Peyer's patch (tissue), 4 donors: ENCODE data around the gene GJA10. TPM values are rescaled to one million over a fixed set of nuclear protein-coding genes. Genes with fewer than 3 reads are reported as not detected.
"Not testable (repeated sequence)": the region's sequence is repeated elsewhere in the genome, so short reads cannot be mapped to it uniquely, and the experiment has no call there.

Experiments
- DNase-seq, 3 donors: peaks; one replicate each; pipeline ENCODE4 v3.0.0-alpha.2; 2017 to 2019
- H3K27ac ChIP-seq, 4 donors: fragments of 200-600 bp; sonication (generic); one replicate each; pipeline ENCODE4 v1.5.1; 2016 to 2019
- H3K27me3 ChIP-seq, 2 donors: fragments of 200-600 bp; sonication (generic); one replicate each; pipeline ENCODE4 v1.5.1; 2019
- H3K36me3 ChIP-seq, 3 donors: fragments of 200-600 bp; sonication (generic); one replicate each; pipeline ENCODE4 v1.5.1; 2016 to 2019
- H3K4me1 ChIP-seq, 4 donors: fragments of 200-600 bp; sonication (generic); one replicate each; pipeline ENCODE4 v1.5.1; 2016 to 2019
- H3K4me3 ChIP-seq, 4 donors: fragments of 200-600 bp; sonication (generic); 1 replicate in 3 of 4; 2 replicates in 1 of 4; pipeline ENCODE4 v1.5.1; 2016 to 2019; ENCODE audit warnings: mild to moderate bottlenecking in 1 of 4
- H3K9me3 ChIP-seq, 4 donors: fragments of 200-600 bp; sonication (generic); one replicate each; pipeline ENCODE4 v1.5.1; 2016 to 2019; ENCODE audit warnings: mild to moderate bottlenecking in 1 of 4
- CTCF ChIP-seq, 6 experiments: fragments of 450-650 bp in 4 of 6; fragments of 200-600 bp in 2 of 6; sonication (generic) in 1 of 6; IDR thresholded peaks; one replicate each; pipeline ENCODE4 v1.5.1; 2017 to 2019; ENCODE audit warnings: antibody characterized with exemption in 6 of 6, mild to moderate bottlenecking in 3 of 6, moderate library complexity in 1 of 6
- POLR2A ChIP-seq, 2 donors: fragments of 450-650 bp; IDR thresholded peaks; one replicate each; pipeline ENCODE4 v1.5.1; 2017; ENCODE audit warnings: antibody characterized with exemption in 2 of 2, mild to moderate bottlenecking in 2 of 2, moderate library complexity in 2 of 2
- total RNA-seq, 4 donors: library from RNA; depleted of rRNA; stranded (reverse); fragments of >200 nt; gene quantifications; one replicate each; pipeline ENCODE4 v1.1.0, GENCODE V29; 2016

Gene GJA10
- total RNA-seq, 4 donors from 2014 or later: not detected

- DNase-seq: peak in 1 of 3 donors; percentile 49
- Histone ChIP-seq H3K36me3 (no peaks in the 10 kb centered on the region), H3K27ac (no peak overlapping the region), H3K4me1 (no peaks in the 10 kb centered on the region), H3K27me3 (no peaks in the 10 kb centered on the region), H3K4me3 (no peak overlapping the region), H3K9me3 (no peaks in the 10 kb centered on the region)
- TF ChIP-seq POLR2A (IDR thresholded peaks at IDR 0.05): no peak
- TF ChIP-seq CTCF (IDR thresholded peaks at IDR 0.05): no peak
Observed at GRCh38 chr6:89887452-89888137, 6.7 kb upstream of the GJA10 start.

GRCh38 chr6:89888138-89888514 lies 6.1 kb upstream of the GJA10 start:
- no peak for TF ChIP-seq CTCF (IDR thresholded peaks at IDR 0.05)
- no peak for TF ChIP-seq POLR2A (IDR thresholded peaks at IDR 0.05)
- H3K4me1 ChIP-seq: no peaks in the 10 kb centered on the region
- no peak overlapping the region for H3K27ac ChIP-seq
- DNase-seq: no peak
- H3K27me3 ChIP-seq: no peaks in the 10 kb centered on the region
- H3K9me3 ChIP-seq: no peaks in the 10 kb centered on the region
- no peaks in the 10 kb centered on the region for H3K36me3 ChIP-seq
- H3K4me3 ChIP-seq: no peak overlapping the region

GRCh38 chr6:89888871-89889270 lies 5.4 kb upstream of the GJA10 start:
- Histone ChIP-seq H3K36me3 (no peaks in the 10 kb centered on the region), H3K4me1 (no peaks in the 10 kb centered on the region), H3K4me3 (no peak overlapping the region), H3K27ac (no peak overlapping the region), H3K27me3 (no peaks in the 10 kb centered on the region), H3K9me3 (no peaks in the 10 kb centered on the region)
- DNase-seq: no peak
- no peak for TF ChIP-seq CTCF (IDR thresholded peaks at IDR 0.05)
- TF ChIP-seq POLR2A (IDR thresholded peaks at IDR 0.05): no peak

- H3K4me3 ChIP-seq, H3K27me3 ChIP-seq, H3K4me1 ChIP-seq, H3K27ac ChIP-seq, DNase-seq, H3K36me3 ChIP-seq, H3K9me3 ChIP-seq: not testable (repeated sequence)
Observed at GRCh38 chr6:89890845-89891528, 3.3 kb upstream of the GJA10 start.

GRCh38 chr6:89892577-89892976 lies 1.7 kb upstream of the GJA10 start:
- not testable (repeated sequence) for H3K9me3 ChIP-seq, H3K27me3 ChIP-seq, H3K36me3 ChIP-seq, H3K27ac ChIP-seq, H3K4me1 ChIP-seq, DNase-seq, H3K4me3 ChIP-seq

GRCh38 chr6:89895276-89895874 lies 1.1 kb downstream of the GJA10 start:
- no peaks in the 10 kb centered on the region for H3K4me1 ChIP-seq
- no peak for DNase-seq
- TF ChIP-seq POLR2A (IDR thresholded peaks at IDR 0.05): no peak
- no peak for TF ChIP-seq CTCF (IDR thresholded peaks at IDR 0.05)
- no peaks in the 10 kb centered on the region for H3K9me3 ChIP-seq
- H3K4me3 ChIP-seq: no peak overlapping the region
- no peaks in the 10 kb centered on the region for H3K27me3 ChIP-seq
- H3K36me3 ChIP-seq: no peaks in the 10 kb centered on the region
- no peak overlapping the region for H3K27ac ChIP-seq

GRCh38 chr6:89910001-89910901 lies 16.0 kb downstream of the GJA10 start:
- DNase-seq, H3K36me3 ChIP-seq, H3K27ac ChIP-seq, H3K4me3 ChIP-seq, H3K27me3 ChIP-seq, H3K9me3 ChIP-seq, H3K4me1 ChIP-seq: not testable (repeated sequence)
